Measurements from ENCODE around the gene TIMM22. TPM values are rescaled to one million over a fixed set of nuclear protein-coding genes. Genes with fewer than 3 reads are reported as not detected.
A peak's percentile ranks its signal among the peaks of the same experiment; 100 is the strongest.

Gene TIMM22
- total and polyA plus RNA-seq, 2 of the 13 experiments (the other 11 are each of a cell fraction or from before 2014, with no cell fraction given): 6.2 to 15.5 TPM

DNA sequence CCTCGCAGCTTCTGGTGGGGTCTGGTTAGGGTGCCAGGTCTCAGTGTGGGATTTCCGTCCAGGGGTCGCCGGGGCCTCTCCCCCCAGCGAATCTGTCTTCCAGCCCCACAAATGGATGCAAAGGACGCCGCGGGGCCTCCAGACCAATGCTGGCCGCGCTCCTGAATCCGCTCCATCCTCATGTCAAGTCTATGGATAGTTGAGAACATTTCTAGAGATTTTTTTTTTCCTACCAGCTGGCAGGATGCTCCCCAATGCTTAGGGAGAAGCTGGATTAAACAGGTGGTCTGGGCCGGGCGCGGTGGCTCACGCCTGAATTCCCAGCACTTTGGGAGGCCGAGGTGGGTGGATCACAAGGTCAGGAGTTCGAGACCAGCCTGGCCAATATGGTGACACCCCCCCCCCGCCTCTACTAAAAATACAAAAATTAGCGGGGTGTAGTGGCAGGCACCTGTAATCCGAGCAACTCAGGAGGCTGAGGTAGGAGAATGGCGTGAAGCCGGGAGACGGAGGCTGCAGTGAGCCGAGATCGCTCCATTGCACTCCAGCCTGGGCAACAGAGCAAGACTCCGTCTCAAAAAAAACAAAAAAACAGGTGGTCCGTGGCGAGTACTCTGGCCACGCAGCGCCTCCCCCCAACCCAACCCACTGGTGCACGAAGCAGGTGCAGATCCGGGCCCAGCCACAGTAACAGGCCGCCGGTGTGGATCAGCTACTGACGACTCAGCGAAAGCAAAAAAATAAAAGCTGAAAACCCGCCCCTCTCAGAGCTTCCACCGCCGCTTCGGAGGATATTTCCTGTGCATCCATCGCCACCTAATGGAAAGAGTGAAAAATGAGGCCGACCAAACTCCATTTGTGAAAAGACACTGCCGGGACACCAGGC is 16.3 kb upstream of the TIMM22 start (continued):
- no peak; the same call in 1 of the 2 replicates for TF ChIP-seq ARNT2 (CRISPR knock-in tag; IDR thresholded peaks at IDR 0.05; ENCODE audit: low read depth)
- no peak for TF ChIP-seq HMGA1 (CRISPR knock-in tag; conservative IDR thresholded peaks at IDR 0.05)
- no peak for TF ChIP-seq ZEB1 (IDR thresholded peaks at IDR 0.05; ENCODE audit: insufficient replicate concordance, low read depth)
- 0 out of 2 replicates have a peak, but pooled peaks have one; percentile 31 for TF ChIP-seq MAFF (IDR thresholded peaks at IDR 0.05; ENCODE audit: low read depth, low read length)
- TF ChIP-seq, protein P1, sequence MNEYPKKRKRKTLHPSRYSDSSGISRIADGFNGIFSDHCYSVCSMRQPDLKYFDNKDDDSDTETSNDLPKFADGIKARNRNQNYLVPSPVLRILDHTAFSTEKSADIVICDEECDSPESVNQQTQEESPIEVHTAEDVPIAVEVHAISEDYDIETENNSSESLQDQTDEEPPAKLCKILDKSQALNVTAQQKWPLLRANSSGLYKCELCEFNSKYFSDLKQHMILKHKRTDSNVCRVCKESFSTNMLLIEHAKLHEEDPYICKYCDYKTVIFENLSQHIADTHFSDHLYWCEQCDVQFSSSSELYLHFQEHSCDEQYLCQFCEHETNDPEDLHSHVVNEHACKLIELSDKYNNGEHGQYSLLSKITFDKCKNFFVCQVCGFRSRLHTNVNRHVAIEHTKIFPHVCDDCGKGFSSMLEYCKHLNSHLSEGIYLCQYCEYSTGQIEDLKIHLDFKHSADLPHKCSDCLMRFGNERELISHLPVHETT (CRISPR knock-in tag; conservative IDR thresholded peaks at IDR 0.05): no peak
- TF ChIP-seq NFE2 (CRISPR knock-in tag; IDR thresholded peaks at IDR 0.05): no peak
- TF ChIP-seq CC2D1A (CRISPR knock-in tag; IDR thresholded peaks at IDR 0.05): no peak
- TF ChIP-seq PCBP1 (IDR thresholded peaks at IDR 0.05; ENCODE audit: borderline replicate concordance, low read depth, low read length): no peak
- TF ChIP-seq ARNTL (CRISPR knock-in tag; IDR thresholded peaks at IDR 0.05): 0 out of 2 replicates have a peak, but pooled peaks have one; percentile 13
- peak; percentile 86 for TF ChIP-seq SMC3 (IDR thresholded peaks at IDR 0.05; ENCODE audit: low read length)
- TF ChIP-seq, protein P2, sequence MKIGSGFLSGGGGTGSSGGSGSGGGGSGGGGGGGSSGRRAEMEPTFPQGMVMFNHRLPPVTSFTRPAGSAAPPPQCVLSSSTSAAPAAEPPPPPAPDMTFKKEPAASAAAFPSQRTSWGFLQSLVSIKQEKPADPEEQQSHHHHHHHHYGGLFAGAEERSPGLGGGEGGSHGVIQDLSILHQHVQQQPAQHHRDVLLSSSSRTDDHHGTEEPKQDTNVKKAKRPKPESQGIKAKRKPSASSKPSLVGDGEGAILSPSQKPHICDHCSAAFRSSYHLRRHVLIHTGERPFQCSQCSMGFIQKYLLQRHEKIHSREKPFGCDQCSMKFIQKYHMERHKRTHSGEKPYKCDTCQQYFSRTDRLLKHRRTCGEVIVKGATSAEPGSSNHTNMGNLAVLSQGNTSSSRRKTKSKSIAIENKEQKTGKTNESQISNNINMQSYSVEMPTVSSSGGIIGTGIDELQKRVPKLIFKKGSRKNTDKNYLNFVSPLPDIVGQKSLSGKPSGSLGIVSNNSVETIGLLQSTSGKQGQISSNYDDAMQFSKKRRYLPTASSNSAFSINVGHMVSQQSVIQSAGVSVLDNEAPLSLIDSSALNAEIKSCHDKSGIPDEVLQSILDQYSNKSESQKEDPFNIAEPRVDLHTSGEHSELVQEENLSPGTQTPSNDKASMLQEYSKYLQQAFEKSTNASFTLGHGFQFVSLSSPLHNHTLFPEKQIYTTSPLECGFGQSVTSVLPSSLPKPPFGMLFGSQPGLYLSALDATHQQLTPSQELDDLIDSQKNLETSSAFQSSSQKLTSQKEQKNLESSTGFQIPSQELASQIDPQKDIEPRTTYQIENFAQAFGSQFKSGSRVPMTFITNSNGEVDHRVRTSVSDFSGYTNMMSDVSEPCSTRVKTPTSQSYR (CRISPR knock-in tag; IDR thresholded peaks at IDR 0.05; ENCODE audit: borderline replicate concordance): no peak
- TF ChIP-seq DR1 (CRISPR knock-in tag; IDR thresholded peaks at IDR 0.05): no peak
- TF ChIP-seq PAF1 (CRISPR knock-in tag; IDR thresholded peaks at IDR 0.05): no peak
- TF ChIP-seq LCORL (IDR thresholded peaks at IDR 0.05): no peak
- peak; percentile 39; the same call in 1 of the 2 replicates for TF ChIP-seq LCORL (CRISPR knock-in tag; IDR thresholded peaks at IDR 0.05)
- TF ChIP-seq ZNF552 (CRISPR knock-in tag; IDR thresholded peaks at IDR 0.05; ENCODE audit: borderline replicate concordance): no peak
- no peak for TF ChIP-seq AHR (CRISPR knock-in tag; IDR thresholded peaks at IDR 0.05)
- TF ChIP-seq, protein P3, sequence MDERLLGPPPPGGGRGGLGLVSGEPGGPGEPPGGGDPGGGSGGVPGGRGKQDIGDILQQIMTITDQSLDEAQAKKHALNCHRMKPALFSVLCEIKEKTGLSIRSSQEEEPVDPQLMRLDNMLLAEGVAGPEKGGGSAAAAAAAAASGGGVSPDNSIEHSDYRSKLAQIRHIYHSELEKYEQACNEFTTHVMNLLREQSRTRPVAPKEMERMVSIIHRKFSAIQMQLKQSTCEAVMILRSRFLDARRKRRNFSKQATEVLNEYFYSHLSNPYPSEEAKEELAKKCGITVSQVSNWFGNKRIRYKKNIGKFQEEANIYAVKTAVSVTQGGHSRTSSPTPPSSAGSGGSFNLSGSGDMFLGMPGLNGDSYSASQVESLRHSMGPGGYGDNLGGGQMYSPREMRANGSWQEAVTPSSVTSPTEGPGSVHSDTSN (CRISPR knock-in tag; IDR thresholded peaks at IDR 0.05): no peak
- no peak for TF ChIP-seq ZNF367 (CRISPR knock-in tag; IDR thresholded peaks at IDR 0.05; ENCODE audit: borderline replicate concordance)
- TF ChIP-seq ZNF788 (CRISPR knock-in tag; IDR thresholded peaks at IDR 0.05; ENCODE audit: borderline replicate concordance): peak; percentile 15; the same call in 1 of the 2 replicates
- TF ChIP-seq NR2C2 (CRISPR knock-in tag; IDR thresholded peaks at IDR 0.05; ENCODE audit: borderline replicate concordance): no peak
- no peak for TF ChIP-seq ZNF275 (CRISPR knock-in tag; IDR thresholded peaks at IDR 0.05; ENCODE audit: borderline replicate concordance)
- no peak for TF ChIP-seq ZNF589 (CRISPR knock-in tag; conservative IDR thresholded peaks at IDR 0.05)
- peak; percentile 60 for TF ChIP-seq MAFK (conservative IDR thresholded peaks at IDR 0.05 in 1 of 2, IDR thresholded peaks at IDR 0.05 in 1 of 2; ENCODE audit: low read length in 2 of 2)
